ENCODE measurements around the gene OGA. TPM values are rescaled to one million over a fixed set of nuclear protein-coding genes. Genes with fewer than 3 reads are reported as not detected.
A peak's percentile ranks its signal among the peaks of the same experiment; 100 is the strongest.

The OGA gene
- total and polyA plus RNA-seq, 9 of the 15 experiments (the other 6 are each of a cell fraction or from before 2014, with no cell fraction given) = 13.5 to 73.5 (median 59.5) TPM

DNA sequence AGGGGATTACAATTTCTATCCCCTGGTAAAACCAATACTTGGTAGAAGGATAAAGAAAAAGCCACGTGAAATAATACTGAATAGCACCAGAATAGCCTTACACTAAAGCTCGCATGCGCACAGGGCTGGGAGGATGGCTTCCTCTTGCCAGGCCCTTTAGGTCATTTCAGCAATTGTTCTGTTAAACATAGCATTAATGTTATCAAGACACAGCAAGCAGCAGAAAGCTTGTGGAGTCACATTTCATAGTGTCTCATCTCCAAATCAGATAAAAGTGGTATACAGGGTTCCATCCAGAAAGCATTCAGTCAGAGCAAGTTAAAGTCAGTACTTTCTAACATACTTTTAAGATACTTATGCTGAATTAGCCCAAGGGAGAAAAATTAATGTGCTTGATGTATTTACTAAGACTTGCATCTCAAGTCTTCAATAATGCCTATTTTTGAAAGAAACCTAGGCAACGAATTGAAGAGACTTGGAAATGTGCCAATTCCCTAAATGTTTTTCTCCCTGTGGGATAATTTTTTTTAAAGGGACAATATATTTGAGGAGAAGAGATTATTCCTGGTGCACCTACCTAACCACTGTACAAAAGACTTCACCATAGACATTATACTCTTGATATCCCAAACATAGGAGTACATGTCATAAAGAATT is 20.7 kb downstream of the OGA start (continued):
- no peak for TF ChIP-seq ZNF3 (CRISPR knock-in tag; IDR thresholded peaks at IDR 0.05)
- TF ChIP-seq NFIC (IDR thresholded peaks at IDR 0.05) = peak; percentile 94
- no peak for TF ChIP-seq SIX5 (IDR thresholded peaks at IDR 0.05; ENCODE audit: borderline replicate concordance in 1 of 2, insufficient read depth in 1 of 2, low read depth in 1 of 2, low read length in 2 of 2)
- no peak for TF ChIP-seq GTF2A2 (tag; IDR thresholded peaks at IDR 0.05)
- peak; percentile 77 for TF ChIP-seq SOX6 (IDR thresholded peaks at IDR 0.05)
- TF ChIP-seq TBL1XR1 (IDR thresholded peaks at IDR 0.05; ENCODE audit: low read length in 2 of 2) = 0 out of 4 replicates have a peak, but pooled peaks of 1 of the 2 experiments have one; percentile 13
- TF ChIP-seq ATF1 (CRISPR knock-in tag; IDR thresholded peaks at IDR 0.05) = no peak
- TF ChIP-seq ATF1 (tag; IDR thresholded peaks at IDR 0.05) = no peak
- 0 out of 4 replicates have a peak, but pooled peaks of 1 of the 2 experiments have one; percentile 25 for TF ChIP-seq RCOR1 (IDR thresholded peaks at IDR 0.05; ENCODE audit: borderline replicate concordance in 1 of 2, low read depth in 2 of 2, low read length in 2 of 2)
- TF ChIP-seq ZNF354B (CRISPR knock-in tag; IDR thresholded peaks at IDR 0.05) = no peak

DNA sequence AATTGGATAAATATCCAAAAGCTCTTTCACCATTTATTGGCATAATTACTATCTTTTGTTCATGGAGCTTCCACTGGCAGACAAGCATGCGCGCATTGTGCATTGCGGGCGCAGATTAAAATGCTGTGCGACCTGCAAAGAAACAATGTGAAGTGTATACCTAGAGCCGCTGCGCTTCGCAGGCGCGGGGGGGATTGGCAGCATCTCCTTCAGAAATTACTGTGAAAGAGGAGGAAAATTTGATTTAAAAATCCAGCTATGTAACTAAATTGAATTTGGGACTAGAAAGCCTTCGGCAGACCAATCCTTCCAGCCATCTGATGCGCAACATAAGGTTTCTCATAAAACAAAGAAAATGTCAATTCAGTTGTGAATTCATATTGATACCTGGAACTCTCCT is 24.7 kb downstream of the OGA start:
- ChIA-PET POLR2A (interaction anchor here (4.9 kb wide), 1 partner anchor 9 kb away, joined by 34 read pairs; the partner anchor contains the start of gene NPM3), CTCF (ENCODE audit: low intra/inter-chr PET ratio) (no interaction called here)
- Histone ChIP-seq H3K9ac (ENCODE audit: insufficient read depth in 1 of 2, low read depth in 2 of 2, low read length in 2 of 2) (no peak overlapping the region), H3K4me3 (no peak overlapping the region), H3K36me3 (ENCODE audit: control insufficient read depth, insufficient read depth, low read length) (peaks cover 88% of the 10 kb centered on the region), H3K4me1 (replicated peaks in 1 of 2; ENCODE audit: control insufficient read depth in 2 of 2, insufficient read depth in 2 of 2, low read length in 2 of 2) (peaks cover 0 to 5% of the 10 kb centered on the region in 2 experiments; a peak in 3 of 5 replicates), H2AFZ (ENCODE audit: low read depth, low read length) (no peak overlapping the region), H3K9me1 (ENCODE audit: control insufficient read depth, insufficient read depth, low read length) (no peaks in the 10 kb centered on the region), H3K27ac (ENCODE audit: extremely low read depth, low read depth, low read length) (no peak overlapping the region), H3K27me3 (ENCODE audit: control insufficient read depth in 2 of 2, insufficient read depth in 2 of 2, low read length in 2 of 2) (no peaks in the 10 kb centered on the region), H3K4me2 (ENCODE audit: insufficient read depth, low read length) (no peak overlapping the region), H3K79me2 (ENCODE audit: control insufficient read depth, insufficient read depth, low read length) (peaks cover 30% of the 10 kb centered on the region), H4K20me1 (replicated peaks; ENCODE audit: control insufficient read depth, insufficient read depth, low read length) (no peaks in the 10 kb centered on the region), H3K9me3 (replicated peaks; ENCODE audit: control insufficient read depth, insufficient read depth, low read depth, low read length) (no peaks in the 10 kb centered on the region)
- in situ Hi-C loops (cut with MboI) = no loop called here
- DNase-seq (ENCODE audit: extremely low read depth in 1 of 4, low spot score in 3 of 4) (no peak), ATAC-seq (no peak), FAIRE-seq (no peak)
- WGBS (ENCODE audit: insufficient coverage, low coverage, missing lambda C conversion rate) = 98% methylated on average over 12 of the region's 12 CpGs
- intact Hi-C loops (cut with micrococcal nuclease) = no loop called here
- TF ChIP-seq, protein P1, sequence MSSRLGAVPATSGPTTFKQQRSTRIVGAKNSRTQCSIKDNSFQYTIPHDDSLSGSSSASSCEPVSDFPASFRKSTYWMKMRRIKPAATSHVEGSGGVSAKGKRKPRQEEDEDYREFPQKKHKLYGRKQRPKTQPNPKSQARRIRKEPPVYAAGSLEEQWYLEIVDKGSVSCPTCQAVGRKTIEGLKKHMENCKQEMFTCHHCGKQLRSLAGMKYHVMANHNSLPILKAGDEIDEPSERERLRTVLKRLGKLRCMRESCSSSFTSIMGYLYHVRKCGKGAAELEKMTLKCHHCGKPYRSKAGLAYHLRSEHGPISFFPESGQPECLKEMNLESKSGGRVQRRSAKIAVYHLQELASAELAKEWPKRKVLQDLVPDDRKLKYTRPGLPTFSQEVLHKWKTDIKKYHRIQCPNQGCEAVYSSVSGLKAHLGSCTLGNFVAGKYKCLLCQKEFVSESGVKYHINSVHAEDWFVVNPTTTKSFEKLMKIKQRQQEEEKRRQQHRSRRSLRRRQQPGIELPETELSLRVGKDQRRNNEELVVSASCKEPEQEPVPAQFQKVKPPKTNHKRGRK (tag; IDR thresholded peaks at IDR 0.05) = no peak
- TF ChIP-seq, protein P2, sequence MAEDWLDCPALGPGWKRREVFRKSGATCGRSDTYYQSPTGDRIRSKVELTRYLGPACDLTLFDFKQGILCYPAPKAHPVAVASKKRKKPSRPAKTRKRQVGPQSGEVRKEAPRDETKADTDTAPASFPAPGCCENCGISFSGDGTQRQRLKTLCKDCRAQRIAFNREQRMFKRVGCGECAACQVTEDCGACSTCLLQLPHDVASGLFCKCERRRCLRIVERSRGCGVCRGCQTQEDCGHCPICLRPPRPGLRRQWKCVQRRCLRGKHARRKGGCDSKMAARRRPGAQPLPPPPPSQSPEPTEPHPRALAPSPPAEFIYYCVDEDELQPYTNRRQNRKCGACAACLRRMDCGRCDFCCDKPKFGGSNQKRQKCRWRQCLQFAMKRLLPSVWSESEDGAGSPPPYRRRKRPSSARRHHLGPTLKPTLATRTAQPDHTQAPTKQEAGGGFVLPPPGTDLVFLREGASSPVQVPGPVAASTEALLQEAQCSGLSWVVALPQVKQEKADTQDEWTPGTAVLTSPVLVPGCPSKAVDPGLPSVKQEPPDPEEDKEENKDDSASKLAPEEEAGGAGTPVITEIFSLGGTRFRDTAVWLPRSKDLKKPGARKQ (CRISPR knock-in tag; IDR thresholded peaks at IDR 0.05) = no peak
- TF ChIP-seq, protein P3, sequence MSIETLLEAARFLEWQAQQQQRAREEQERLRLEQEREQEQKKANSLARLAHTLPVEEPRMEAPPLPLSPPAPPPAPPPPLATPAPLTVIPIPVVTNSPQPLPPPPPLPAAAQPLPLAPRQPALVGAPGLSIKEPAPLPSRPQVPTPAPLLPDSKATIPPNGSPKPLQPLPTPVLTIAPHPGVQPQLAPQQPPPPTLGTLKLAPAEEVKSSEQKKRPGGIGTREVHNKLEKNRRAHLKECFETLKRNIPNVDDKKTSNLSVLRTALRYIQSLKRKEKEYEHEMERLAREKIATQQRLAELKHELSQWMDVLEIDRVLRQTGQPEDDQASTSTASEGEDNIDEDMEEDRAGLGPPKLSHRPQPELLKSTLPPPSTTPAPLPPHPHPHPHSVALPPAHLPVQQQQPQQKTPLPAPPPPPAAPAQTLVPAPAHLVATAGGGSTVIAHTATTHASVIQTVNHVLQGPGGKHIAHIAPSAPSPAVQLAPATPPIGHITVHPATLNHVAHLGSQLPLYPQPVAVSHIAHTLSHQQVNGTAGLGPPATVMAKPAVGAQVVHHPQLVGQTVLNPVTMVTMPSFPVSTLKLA (conservative IDR thresholded peaks at IDR 0.05) = no peak
- TF ChIP-seq SETDB1 (IDR thresholded peaks at IDR 0.05; ENCODE audit: low read length) (no peak), RFX1 (IDR thresholded peaks at IDR 0.05) (no peak)
- TF ChIP-seq, protein P4, sequence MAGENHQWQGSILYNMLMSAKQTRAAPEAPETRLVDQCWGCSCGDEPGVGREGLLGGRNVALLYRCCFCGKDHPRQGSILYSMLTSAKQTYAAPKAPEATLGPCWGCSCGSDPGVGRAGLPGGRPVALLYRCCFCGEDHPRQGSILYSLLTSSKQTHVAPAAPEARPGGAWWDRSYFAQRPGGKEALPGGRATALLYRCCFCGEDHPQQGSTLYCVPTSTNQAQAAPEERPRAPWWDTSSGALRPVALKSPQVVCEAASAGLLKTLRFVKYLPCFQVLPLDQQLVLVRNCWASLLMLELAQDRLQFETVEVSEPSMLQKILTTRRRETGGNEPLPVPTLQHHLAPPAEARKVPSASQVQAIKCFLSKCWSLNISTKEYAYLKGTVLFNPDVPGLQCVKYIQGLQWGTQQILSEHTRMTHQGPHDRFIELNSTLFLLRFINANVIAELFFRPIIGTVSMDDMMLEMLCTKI (IDR thresholded peaks at IDR 0.05; ENCODE audit: partially characterized antibody) = no peak
- no TSS peak for BruUV-seq (replicated peaks)

All from K562 (cell line).